22Rv1 (cell line): Measurements from ENCODE around the gene KHDC4.

Source experiments
- H3K27ac ChIP-seq: fragments of 450-650 bp; 2 replicates; pipeline ENCODE4 v1.5.1; 2017
- ZFX ChIP-seq: fragments of 450-650 bp; IDR thresholded peaks from 2 replicates; pipeline ENCODE4 v1.6.1; 2017; ENCODE audit warnings: antibody characterized with exemption, borderline replicate concordance
- TF ChIP-seq, protein P1 (sequence below): fragments of 450-650 bp; IDR thresholded peaks from 2 replicates; pipeline ENCODE4 v1.5.1; 2017; ENCODE audit warnings: mild to moderate bottlenecking

Gene KHDC4

GRCh38 chr1:155929057-155929456, 5.2 kb downstream of the KHDC4 start:
- no peak overlapping the region for H3K27ac ChIP-seq

DNA sequence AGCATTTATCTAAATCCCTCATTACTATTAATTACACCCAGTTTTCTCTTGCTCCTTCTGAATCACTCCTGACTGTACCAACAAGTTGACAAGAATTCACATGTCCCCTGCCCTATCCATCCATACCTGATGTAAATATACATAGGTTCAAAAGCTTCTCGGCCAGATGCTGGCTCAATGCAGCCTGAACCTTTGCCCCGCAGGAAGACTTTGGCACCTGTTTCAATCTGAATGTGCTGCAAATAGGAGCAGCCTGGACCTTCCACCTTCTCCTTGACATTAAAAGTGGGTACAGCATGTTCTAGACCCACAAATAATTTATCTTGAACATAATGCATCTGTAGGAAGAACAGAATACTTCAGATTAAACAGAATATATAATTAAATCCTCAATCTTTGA, 8.7 kb downstream of the KHDC4 start:
- TF ChIP-seq, protein P1, sequence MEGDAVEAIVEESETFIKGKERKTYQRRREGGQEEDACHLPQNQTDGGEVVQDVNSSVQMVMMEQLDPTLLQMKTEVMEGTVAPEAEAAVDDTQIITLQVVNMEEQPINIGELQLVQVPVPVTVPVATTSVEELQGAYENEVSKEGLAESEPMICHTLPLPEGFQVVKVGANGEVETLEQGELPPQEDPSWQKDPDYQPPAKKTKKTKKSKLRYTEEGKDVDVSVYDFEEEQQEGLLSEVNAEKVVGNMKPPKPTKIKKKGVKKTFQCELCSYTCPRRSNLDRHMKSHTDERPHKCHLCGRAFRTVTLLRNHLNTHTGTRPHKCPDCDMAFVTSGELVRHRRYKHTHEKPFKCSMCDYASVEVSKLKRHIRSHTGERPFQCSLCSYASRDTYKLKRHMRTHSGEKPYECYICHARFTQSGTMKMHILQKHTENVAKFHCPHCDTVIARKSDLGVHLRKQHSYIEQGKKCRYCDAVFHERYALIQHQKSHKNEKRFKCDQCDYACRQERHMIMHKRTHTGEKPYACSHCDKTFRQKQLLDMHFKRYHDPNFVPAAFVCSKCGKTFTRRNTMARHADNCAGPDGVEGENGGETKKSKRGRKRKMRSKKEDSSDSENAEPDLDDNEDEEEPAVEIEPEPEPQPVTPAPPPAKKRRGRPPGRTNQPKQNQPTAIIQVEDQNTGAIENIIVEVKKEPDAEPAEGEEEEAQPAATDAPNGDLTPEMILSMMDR, result no peak
- TF ChIP-seq ZFX, result no peak
- no peak overlapping the region for H3K27ac ChIP-seq

More at GRCh38 chr1:155929057-155929456, 5.2 kb downstream of the KHDC4 start:
- TF ChIP-seq, protein P1, result no peak
- no peak for TF ChIP-seq ZFX

DNA sequence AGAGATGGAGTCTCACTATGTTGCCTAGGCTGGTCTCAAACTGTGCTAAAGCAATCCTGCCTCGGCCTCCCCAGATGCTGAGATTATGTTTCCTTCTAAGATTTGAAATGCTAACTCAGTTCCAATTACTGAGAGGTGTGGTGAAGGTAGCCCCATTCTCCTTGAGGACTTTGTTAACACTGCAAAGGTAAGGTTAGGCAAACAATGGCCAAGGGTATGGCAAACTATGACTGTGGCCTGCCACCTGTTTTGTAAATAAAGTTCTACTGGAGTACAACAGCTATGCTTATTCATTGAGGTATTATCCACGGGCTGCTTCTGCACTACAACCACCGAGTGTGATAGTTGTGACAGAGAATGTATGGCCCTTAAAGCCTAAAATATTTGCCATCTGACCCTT, 13.5 kb downstream of the KHDC4 start:
- no peak for TF ChIP-seq ZFX
- TF ChIP-seq, protein P1, result no peak
- no peak overlapping the region for H3K27ac ChIP-seq

DNA sequence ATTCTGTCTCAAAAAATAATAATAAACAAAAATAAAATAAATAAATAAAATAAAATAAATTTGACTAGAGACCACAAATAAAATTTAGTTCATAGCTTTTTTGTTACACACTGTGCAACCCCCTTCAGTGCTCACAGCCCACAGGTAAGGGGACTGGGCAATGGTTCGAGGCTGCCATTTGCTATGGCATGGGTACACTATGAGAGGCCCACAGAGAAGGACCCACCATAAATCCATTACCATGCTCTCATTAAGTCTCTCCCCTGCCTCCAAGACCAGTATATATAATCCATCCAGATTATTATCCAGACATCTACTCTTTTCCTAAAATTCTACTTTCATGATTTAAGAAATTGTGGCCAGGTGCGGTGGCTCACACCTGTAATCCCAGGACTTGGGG, 14.4 kb downstream of the KHDC4 start:
- no peak overlapping the region for H3K27ac ChIP-seq
- TF ChIP-seq, protein P1, result no peak
- TF ChIP-seq ZFX, result no peak

DNA sequence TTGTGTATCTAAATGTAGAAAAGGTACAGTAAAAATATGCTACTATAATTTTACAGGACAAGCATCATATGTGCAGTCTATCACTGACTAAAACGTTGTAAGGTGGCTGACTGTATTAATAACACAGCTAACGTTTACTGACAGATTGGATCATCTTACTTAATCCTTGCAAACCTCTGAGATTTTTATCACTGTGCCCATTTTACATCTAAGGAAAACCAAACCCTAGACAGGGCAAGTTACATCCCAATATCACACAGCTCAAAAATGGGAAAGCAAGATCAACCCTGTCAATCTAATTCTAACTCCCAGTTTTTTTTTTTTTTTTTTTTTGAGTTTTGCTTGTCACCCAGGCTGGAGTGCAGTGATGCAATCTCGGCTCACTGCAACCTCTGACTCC, 15.6 kb downstream of the KHDC4 start:
- TF ChIP-seq, protein P1, result no peak
- no peak for TF ChIP-seq ZFX
- H3K27ac ChIP-seq, result no peak overlapping the region

- TF ChIP-seq, protein P1, result no peak
- TF ChIP-seq ZFX, result no peak
- 0 out of 2 replicates have a peak overlapping the region, but pooled peaks have one; percentile 81 for H3K27ac ChIP-seq
Observed at GRCh38 chr1:155913969-155914757, 20.1 kb downstream of the KHDC4 start.

DNA sequence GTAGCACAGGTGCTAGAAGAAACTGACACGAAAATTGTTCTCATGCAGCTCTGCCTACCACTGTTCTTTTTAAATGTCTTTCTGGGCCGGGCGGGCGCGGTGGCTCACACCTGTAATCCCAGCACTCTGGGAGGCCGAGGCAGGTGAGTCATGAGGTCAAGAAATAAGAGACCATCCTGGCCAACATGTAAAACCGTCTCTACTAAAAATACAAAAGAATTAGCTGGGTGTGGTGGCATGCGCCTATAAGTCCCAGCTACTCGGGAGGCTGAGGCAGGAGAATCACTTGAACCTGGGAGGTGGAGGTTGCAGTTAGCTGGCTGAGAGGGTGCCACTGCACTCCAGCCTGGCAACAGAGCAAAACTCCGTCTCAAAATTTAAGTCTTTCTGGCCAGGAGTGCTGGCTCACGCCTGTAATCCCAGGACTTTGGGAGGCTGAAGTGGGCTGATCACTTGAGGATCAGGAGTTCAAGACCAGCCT, 22.1 kb downstream of the KHDC4 start:
- no peak for TF ChIP-seq ZFX
- TF ChIP-seq, protein P1, result no peak
- H3K27ac ChIP-seq, result peak overlapping the region; percentile 81
